Medulla oblongata (tissue), 1 donor: ENCODE measurements around the gene SIAH2.

Experiments
- DNase-seq: peaks from one replicate; pipeline ENCODE4 v3.0.0-alpha.2; 2015; ENCODE audit errors: extremely low spot score

Gene SIAH2

GRCh38 chr3:150747886-150748683 is 14.9 kb downstream of the SIAH2 start:
- DNase-seq, result no peak

GRCh38 chr3:150746791-150747590 is 16.0 kb downstream of the SIAH2 start:
- no peak for DNase-seq

GRCh38 chr3:150745832-150746231 is 17.1 kb downstream of the SIAH2 start:
- no peak for DNase-seq

GRCh38 chr3:150744919-150745211 is 18.1 kb downstream of the SIAH2 start:
- no peak for DNase-seq

GRCh38 chr3:150744041-150744918 is 18.7 kb downstream of the SIAH2 start:
- no peak for DNase-seq

GRCh38 chr3:150743508-150743907 is 19.5 kb downstream of the SIAH2 start:
- no peak for DNase-seq

DNA sequence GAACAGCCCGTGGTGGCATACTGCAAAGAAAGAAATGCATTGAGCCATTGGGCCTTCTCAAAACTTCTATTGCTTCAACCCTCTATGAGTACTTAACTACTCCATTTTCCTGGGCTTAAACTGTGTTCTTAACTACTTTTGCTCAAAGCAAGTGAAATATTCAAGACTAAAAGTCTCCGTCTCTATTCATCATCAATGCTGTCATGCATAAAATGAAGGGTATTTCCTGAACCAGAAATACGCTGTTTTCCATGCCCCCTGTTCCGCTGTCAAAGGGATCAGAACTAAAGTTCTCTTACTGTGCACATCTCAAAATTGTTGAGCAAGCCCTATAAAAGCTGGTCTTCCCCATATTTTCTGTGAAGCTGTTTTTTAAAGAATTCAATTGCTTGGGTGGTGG is 20.3 kb downstream of the SIAH2 start:
- DNase-seq, result no peak

DNA sequence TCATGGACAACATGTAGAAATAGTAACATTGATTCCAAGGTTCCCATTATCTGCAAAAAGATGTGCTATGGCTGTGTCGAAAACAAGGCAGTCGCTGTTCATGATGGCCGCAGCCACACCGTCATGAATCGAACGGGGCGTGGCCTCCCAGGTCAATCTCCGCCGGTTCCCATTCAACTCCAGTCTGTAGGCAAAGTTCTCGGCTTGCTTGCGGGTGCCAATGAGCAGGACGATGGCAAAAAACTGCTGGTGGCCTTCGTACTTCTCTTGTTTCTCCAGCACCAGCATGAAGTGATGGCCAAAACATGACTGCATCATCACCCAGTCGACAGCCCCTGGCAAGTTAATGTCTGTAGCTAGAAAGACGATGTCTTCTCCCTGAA is 20.8 kb downstream of the SIAH2 start:
- DNase-seq, result no peak

DNA sequence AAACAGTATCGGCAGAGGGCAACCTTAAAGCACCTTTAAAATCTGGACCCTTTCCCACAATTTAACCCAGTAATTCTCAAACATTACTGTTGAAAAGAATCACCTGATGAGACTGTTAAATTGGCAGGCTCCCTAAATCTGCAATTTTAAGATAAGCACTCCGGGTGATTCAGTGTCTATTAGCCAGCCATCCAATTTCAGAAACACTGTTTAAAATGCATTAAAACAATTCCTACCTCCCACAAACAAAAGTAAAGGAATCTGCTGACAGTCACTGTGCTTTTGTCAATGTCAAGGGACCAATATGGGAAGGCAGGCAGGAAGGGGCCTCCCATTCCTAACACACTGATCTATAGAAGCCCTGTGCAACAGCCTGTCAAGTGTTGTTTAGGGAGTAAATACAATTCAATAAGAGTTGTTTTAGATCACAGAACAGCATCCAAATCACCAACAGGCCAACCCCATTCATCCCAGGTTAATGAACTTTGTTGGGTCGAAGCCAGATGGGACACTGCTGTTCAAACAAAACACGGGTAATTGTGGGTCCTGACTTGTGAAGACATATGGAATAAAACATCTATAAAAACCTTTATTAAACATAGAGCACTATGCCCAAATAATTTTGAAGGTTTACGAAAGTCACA is 21.4 kb downstream of the SIAH2 start:
- no peak for DNase-seq

GRCh38 chr3:150740733-150741496 is 22.1 kb downstream of the SIAH2 start:
- no peak for DNase-seq

DNA sequence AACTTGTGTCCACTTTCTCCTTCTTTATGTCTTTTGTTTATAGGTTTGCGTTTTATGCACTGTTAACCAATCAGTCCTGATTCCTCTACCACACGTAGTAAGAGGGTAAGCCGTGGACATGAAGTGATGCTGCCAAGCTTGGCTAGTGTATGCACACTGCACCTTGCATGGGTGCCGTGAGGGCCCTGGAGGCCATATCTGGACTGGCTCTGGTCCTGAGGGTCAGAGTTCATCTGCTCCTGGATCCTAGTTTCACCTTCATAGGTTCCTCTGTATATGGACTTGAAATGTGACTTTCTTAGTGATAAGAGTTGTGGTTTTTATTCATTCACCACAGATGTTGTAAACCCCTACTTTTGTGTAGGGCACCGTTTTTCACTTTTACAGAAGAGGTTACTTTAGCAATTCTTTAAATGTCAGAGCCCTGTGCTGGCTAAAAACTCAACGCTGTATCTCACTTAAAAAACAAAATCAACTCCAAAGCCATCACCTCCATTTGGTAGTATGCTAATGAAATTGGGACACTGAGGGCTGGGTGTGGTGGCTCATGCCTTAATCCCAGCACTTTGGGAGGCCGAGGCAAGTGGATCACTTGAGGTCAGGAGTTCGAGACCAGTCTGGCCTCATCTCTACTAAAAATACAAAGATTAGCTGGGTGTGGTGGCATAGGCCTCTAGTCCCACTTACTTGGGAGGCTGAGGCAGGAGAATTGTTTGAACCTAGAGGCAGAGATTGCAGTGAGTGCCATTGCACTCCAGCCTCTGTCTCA is 22.9 kb downstream of the SIAH2 start:
- no peak for DNase-seq

DNA sequence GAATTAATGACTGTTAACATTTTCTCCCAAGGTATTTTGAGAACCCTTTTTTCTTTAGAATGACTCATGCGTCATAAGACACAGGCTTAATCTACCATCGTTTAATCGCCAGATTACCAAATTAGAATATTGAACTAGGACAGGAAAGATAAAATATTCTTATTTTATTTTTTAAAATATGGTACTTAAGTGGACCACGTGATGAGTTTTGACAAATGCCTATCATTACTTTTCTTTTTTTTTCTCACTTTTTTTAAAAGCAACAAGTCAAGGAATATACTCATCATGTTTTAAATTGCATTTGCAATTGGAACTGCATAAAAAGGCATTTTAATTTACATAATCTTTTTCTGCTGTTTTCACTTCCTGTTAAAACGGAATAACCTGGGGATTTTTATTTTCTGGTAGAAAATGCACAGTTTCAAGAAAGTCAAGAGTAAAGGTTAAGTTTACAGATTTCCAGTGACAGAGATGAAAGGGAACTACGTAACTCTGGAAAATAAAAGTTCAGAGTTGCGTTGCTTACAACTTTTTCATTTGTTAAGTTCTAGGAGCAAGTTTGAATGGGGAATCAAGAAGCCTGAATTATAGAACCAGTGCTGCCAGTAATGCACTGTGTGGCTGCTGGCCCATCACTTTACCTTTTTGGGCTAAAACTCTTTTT is 23.6 kb downstream of the SIAH2 start:
- DNase-seq, result no peak

- no peak for DNase-seq
Measured at GRCh38 chr3:150738688-150739087, 24.3 kb downstream of the SIAH2 start.

DNA sequence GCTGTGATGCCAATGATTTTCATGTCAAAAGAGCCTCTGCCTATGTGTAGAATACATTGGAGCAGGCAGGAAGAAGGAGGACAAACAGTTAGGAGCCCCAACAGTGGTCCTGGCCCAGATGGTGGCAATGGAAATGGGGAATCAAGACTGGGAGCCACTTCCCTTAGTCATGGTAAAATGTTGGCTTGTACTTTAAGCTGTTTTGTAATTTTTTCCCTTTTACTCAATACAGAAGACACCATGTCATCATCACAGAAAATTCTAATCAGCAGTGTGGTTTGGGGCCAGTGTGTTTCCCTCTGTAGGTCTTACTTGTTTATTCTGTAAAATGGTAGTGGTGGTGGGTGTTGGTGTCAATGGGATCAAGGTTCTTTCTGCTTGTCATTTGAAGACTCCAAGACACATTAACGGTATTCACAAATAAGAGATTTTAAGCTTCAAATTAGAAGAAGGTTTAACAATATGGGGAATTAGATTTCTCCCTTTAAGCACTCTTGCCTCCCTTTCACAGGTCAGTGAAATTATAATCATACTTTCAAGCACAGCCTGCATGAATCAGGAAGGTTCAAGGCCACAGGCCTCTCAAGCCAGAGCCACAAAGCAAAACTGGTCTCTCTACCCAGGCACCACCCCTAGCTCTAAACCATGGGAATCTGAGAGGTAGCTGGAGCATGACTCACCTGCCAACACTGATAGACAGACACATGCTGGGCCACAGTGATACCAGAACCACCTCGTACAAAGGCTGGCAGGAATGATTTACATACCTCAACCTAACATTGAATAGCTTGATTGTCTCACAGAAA is 24.9 kb downstream of the SIAH2 start:
- DNase-seq, result no peak

DNA sequence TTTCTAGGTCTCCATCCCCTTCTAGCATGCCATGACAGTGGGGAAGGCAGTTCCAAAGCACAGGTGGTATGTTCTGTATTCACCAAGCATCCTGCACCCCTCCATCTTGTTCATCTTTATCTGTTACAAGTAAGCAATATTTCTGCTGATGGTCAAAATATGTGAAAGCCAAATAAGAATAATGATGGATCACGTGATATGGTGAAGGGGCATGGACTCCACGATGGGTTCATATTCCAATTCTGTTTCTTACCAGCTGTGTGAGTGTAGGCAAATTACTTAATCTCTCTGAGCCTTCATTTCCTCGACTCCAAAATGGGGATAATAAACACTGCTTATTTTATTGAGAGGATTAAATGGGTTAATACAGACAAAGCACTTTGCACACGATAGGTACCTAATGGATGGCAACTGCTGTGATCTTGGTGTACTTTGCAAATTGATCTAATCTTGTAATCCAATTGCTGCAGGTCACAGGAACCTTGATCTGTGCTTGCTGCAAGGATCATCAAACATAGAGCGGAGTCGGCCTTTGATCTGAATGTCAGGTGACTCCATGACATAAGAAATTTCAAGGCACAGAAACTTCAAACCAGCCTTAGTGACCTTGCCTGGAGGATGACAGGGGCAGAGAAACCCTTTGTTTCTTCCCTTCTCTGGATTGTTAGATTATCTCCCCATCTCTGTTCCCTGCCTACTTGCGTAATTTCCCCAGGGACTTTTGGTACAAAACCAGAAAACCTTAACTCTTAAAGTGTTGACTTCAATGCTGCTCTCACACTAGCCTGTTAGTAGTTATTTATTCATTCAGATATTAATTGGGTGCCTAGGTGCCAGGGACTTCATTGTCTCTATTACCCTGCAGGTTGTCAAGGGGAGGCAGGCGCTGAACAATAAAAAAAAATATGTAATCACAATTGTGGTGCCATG is 25.8 kb downstream of the SIAH2 start:
- no peak for DNase-seq

- no peak for DNase-seq
Measured at GRCh38 chr3:150736316-150736719, 26.7 kb downstream of the SIAH2 start.

- no peak for DNase-seq
Measured at GRCh38 chr3:150734795-150735119, 28.2 kb downstream of the SIAH2 start.
